ENCODE measurements around the gene RWDD3. TPM values are rescaled to one million over a fixed set of nuclear protein-coding genes. Genes with fewer than 3 reads are reported as not detected.

The RWDD3 gene
- total and polyA plus RNA-seq, 2 of the 13 experiments (the other 11 are each of a cell fraction or from before 2014, with no cell fraction given) = 18.3 to 21.2 TPM

DNA sequence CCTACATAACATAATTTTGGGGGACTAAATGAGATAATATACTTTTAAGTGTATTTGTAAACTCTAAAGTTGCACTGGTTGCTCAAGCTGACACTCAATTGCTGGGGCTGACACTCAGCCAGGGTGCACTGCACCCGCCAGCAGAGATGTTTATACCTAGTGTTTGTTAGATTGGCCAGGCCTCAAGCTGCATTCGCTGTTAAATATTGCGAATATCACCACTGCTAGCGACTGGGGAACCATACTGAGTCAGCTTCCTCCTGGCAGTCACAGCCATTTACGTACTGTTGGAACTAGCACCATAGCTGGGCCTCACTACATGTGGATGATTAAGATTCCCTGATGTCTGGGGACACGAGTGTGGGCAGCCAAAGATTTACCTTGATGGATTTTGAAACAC, 12.7 kb upstream of the RWDD3 start:
- H3K36me3 ChIP-seq (replicated peaks in 1 of 2; ENCODE audit: control insufficient read depth in 1 of 2, insufficient read depth in 2 of 2, low read length in 2 of 2) = no peaks in the 10 kb centered on the region
- no TSS peak for BruUV-seq (replicated peaks)
- intact Hi-C loops (cut with micrococcal nuclease; ENCODE audit: unreplicated experiment) = no loop called here
- no peaks in the 10 kb centered on the region for H3K4me1 ChIP-seq (ENCODE audit: insufficient read depth, low read length)
- in situ Hi-C loops (cut with HindIII; ENCODE audit: extremely low pct_ligation_motif_present, low pct_unique_long_range_greater_than_20kb) = no loop called here
- ChIA-PET CTCF (ENCODE audit: low intra/inter-chr PET ratio, low total read pairs) (no interaction called here), POLR2A (no interaction called here)
- H2AFZ ChIP-seq (ENCODE audit: low read length) = no peak overlapping the region
- H3K27me3 ChIP-seq (ENCODE audit: control insufficient read depth in 1 of 2, insufficient read depth in 2 of 2, low read length in 2 of 2) = no peaks in the 10 kb centered on the region
- H3K27ac ChIP-seq (ENCODE audit: extremely low read length, insufficient read depth, low read length) = no peak overlapping the region
- H3K4me3 ChIP-seq (replicated peaks in 1 of 3; ENCODE audit: insufficient read depth in 1 of 3, low read depth in 2 of 3, low read length in 3 of 3) = no peak overlapping the region
- no peak overlapping the region for H3K4me2 ChIP-seq (ENCODE audit: low read depth, low read length)
- no peak overlapping the region for H3K9ac ChIP-seq (ENCODE audit: insufficient read depth, low read depth, low read length)
- FAIRE-seq (no peak), DNase-seq (ENCODE audit: low spot score) (no peak), ATAC-seq (no peak)
- WGBS (ENCODE audit: low lambda C conversion rate) = 76% methylated on average over 3 of the region's 6 CpGs
- H3K79me2 ChIP-seq (ENCODE audit: insufficient read depth, low read length) = no peaks in the 10 kb centered on the region
- TF ChIP-seq ZNF225 (CRISPR knock-in tag; IDR thresholded peaks at IDR 0.05) (no peak), RORA (CRISPR knock-in tag; IDR thresholded peaks at IDR 0.05) (no peak)
- H3K9me3 ChIP-seq (ENCODE audit: low read length) = no peaks in the 10 kb centered on the region
- no peaks in the 10 kb centered on the region for H4K20me1 ChIP-seq (ENCODE audit: insufficient read depth, low read length)

DNA sequence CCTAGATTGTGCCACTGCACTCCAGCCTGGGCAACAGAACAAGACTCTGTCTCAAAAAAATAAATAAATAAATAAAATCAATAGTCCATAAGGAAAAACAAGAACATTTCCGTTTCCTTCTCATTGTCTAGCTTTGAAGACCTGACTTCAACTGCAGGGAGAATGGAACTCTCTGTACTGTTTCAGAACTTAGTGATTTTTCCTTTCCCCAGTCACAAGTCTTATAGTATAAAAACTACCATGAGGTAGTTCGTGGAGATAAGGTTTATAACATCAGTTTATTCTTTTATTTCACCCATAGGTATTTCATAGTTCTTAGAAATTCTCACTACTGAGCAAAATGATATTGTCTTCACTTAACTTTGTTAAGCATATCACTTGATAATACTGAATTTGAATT, 11.4 kb upstream of the RWDD3 start:
- Histone ChIP-seq H3K4me3 (replicated peaks in 1 of 3; ENCODE audit: insufficient read depth in 1 of 3, low read depth in 2 of 3, low read length in 3 of 3) (no peak overlapping the region), H3K36me3 (replicated peaks in 1 of 2; ENCODE audit: control insufficient read depth in 1 of 2, insufficient read depth in 2 of 2, low read length in 2 of 2) (no peaks in the 10 kb centered on the region), H3K27me3 (ENCODE audit: control insufficient read depth in 1 of 2, insufficient read depth in 2 of 2, low read length in 2 of 2) (no peaks in the 10 kb centered on the region), H4K20me1 (ENCODE audit: insufficient read depth, low read length) (no peaks in the 10 kb centered on the region), H3K4me1 (ENCODE audit: insufficient read depth, low read length) (peaks cover 11% of the 10 kb centered on the region), H3K4me2 (ENCODE audit: low read depth, low read length) (no peak overlapping the region), H3K79me2 (ENCODE audit: insufficient read depth, low read length) (no peaks in the 10 kb centered on the region), H3K9ac (ENCODE audit: insufficient read depth, low read depth, low read length) (no peak overlapping the region), H3K9me3 (ENCODE audit: low read length) (no peaks in the 10 kb centered on the region), H2AFZ (ENCODE audit: low read length) (no peak overlapping the region), H3K27ac (ENCODE audit: extremely low read length, insufficient read depth, low read length) (no peak overlapping the region)
- ChIA-PET CTCF (ENCODE audit: low intra/inter-chr PET ratio, low total read pairs) (no interaction called here), POLR2A (interaction anchor here (1.6 kb wide), 1 partner anchor 11 kb away, joined by 7 read pairs; the partner anchor contains the start of gene RWDD3)
- ATAC-seq = no peak
- WGBS (ENCODE audit: low lambda C conversion rate) = 85% methylated on average over 2 of the region's 2 CpGs
- intact Hi-C loops (cut with micrococcal nuclease; ENCODE audit: unreplicated experiment) = no loop called here
- no peak for FAIRE-seq
- BruUV-seq (replicated peaks) = no TSS peak
- in situ Hi-C loops (cut with HindIII; ENCODE audit: extremely low pct_ligation_motif_present, low pct_unique_long_range_greater_than_20kb) = no loop called here
- no peak for DNase-seq (ENCODE audit: low spot score)
- TF ChIP-seq ZNF275 (CRISPR knock-in tag; IDR thresholded peaks at IDR 0.05; ENCODE audit: borderline replicate concordance) (no peak), RNF219 (CRISPR knock-in tag; IDR thresholded peaks at IDR 0.05) (no peak), KLF11 (CRISPR knock-in tag; IDR thresholded peaks at IDR 0.05) (no peak), EHMT2 (IDR thresholded peaks at IDR 0.05; ENCODE audit: borderline replicate concordance, low read depth, low read length) (no peak), POLR2AphosphoS5 (IDR thresholded peaks at IDR 0.05; ENCODE audit: low read depth, low read length) (no peak), FOXA3 (CRISPR knock-in tag; IDR thresholded peaks at IDR 0.05) (no peak), KAT8 (CRISPR knock-in tag; IDR thresholded peaks at IDR 0.05) (no peak)
- TF ChIP-seq, protein P1, sequence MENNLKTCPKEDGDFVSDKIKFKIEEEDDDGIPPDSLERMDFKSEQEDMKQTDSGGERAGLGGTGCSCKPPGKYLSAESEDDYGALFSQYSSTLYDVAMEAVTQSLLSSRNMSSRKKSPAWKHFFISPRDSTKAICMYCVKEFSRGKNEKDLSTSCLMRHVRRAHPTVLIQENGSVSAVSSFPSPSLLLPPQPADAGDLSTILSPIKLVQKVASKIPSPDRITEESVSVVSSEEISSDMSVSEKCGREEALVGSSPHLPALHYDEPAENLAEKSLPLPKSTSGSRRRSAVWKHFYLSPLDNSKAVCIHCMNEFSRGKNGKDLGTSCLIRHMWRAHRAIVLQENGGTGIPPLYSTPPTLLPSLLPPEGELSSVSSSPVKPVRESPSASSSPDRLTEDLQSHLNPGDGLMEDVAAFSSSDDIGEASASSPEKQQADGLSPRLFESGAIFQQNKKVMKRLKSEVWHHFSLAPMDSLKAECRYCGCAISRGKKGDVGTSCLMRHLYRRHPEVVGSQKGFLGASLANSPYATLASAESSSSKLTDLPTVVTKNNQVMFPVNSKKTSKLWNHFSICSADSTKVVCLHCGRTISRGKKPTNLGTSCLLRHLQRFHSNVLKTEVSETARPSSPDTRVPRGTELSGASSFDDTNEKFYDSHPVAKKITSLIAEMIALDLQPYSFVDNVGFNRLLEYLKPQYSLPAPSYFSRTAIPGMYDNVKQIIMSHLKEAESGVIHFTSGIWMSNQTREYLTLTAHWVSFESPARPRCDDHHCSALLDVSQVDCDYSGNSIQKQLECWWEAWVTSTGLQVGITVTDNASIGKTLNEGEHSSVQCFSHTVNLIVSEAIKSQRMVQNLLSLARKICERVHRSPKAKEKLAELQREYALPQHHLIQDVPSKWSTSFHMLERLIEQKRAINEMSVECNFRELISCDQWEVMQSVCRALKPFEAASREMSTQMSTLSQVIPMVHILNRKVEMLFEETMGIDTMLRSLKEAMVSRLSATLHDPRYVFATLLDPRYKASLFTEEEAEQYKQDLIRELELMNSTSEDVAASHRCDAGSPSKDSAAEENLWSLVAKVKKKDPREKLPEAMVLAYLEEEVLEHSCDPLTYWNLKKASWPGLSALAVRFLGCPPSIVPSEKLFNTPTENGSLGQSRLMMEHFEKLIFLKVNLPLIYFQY (CRISPR knock-in tag; IDR thresholded peaks at IDR 0.05; ENCODE audit: borderline replicate concordance) = no peak
- TF ChIP-seq, protein P2, sequence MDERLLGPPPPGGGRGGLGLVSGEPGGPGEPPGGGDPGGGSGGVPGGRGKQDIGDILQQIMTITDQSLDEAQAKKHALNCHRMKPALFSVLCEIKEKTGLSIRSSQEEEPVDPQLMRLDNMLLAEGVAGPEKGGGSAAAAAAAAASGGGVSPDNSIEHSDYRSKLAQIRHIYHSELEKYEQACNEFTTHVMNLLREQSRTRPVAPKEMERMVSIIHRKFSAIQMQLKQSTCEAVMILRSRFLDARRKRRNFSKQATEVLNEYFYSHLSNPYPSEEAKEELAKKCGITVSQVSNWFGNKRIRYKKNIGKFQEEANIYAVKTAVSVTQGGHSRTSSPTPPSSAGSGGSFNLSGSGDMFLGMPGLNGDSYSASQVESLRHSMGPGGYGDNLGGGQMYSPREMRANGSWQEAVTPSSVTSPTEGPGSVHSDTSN (CRISPR knock-in tag; IDR thresholded peaks at IDR 0.05) = no peak

Data from HepG2 (cell line).